ENCODE results near the gene NHERF2. TPM values are rescaled to one million over a fixed set of nuclear protein-coding genes. Genes with fewer than 3 reads are reported as not detected.

NHERF2 gene
- polyA plus RNA-seq, 2 of the 4 experiments (the other 2 are of a cell fraction) = 32.3 to 35.0 TPM

DNA sequence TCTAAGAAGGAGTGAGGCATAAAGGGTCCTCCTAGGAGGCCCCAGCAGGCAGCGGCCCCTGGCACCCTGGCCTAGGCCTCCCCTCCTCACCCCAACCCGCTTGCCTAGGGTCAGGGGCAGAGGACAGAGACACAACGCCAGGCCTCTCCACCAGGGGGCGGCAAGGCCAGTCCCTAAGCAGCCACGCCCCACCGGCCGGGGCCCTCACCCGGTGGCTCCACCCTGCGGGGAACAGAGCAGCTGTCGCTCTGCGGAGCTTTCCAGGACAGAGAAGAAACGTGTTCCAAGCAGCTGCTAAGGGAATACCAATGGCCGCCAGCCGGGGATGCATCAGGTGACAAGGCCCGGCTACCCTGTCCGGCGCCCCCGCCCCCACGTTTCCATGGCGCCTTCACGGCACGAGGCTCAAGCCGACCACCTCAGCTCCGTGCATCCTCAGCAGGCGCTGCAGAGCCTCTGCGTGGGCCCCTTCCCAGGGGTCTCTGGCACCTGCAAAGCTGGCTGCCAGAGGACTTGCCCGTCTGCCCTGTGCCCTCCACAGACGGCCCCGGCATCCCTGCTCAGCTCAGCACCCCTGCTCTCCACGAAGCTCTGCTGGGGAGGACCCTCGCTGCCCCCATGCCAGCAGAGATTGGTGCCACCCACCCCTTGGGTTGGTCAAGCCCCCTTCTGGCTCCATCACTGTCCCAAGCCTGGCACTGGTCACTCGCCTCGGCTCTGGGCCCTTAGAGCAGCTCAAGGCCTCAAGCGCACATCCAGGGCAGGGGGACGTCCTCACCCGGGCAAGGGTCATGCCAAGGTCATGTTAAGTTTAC, 22.7 kb upstream of the NHERF2 start:
- FAIRE-seq = no peak
- POLR2A ChIA-PET = interaction anchor here (1.0 to 1.7 kb wide), 3 partner anchors 33 to 151 kb away, joined by 4 to 11 read pairs (median 11); partner anchors contain the start of genes RPS2, TBL3 and TRAF7
- TF ChIP-seq, protein P1, sequence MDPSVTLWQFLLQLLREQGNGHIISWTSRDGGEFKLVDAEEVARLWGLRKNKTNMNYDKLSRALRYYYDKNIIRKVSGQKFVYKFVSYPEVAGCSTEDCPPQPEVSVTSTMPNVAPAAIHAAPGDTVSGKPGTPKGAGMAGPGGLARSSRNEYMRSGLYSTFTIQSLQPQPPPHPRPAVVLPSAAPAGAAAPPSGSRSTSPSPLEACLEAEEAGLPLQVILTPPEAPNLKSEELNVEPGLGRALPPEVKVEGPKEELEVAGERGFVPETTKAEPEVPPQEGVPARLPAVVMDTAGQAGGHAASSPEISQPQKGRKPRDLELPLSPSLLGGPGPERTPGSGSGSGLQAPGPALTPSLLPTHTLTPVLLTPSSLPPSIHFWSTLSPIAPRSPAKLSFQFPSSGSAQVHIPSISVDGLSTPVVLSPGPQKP (IDR thresholded peaks at IDR 0.05; ENCODE audit: low read depth, low read length) = no peak
- TF ChIP-seq E2F6 (IDR thresholded peaks at IDR 0.05; ENCODE audit: borderline replicate concordance, low read depth) = no peak
- TF ChIP-seq KDM5A (IDR thresholded peaks at IDR 0.05) = no peak
- TF ChIP-seq HOXA7 (CRISPR knock-in tag; IDR thresholded peaks at IDR 0.05) = no peak
- no peak for TF ChIP-seq BHLHE40 (IDR thresholded peaks at IDR 0.05; ENCODE audit: low read depth, low read length)
- TF ChIP-seq CBX2 (IDR thresholded peaks at IDR 0.05; ENCODE audit: borderline replicate concordance, low read depth) = no peak
- peak; percentile 52 to 64 for TF ChIP-seq RAD21 (conservative IDR thresholded peaks at IDR 0.05 in 1 of 2, IDR thresholded peaks at IDR 0.05 in 1 of 2)
- TF ChIP-seq CHD2 (IDR thresholded peaks at IDR 0.05; ENCODE audit: low read length, partially characterized antibody) = no peak
- no peak for TF ChIP-seq EHMT2 (IDR thresholded peaks at IDR 0.05; ENCODE audit: low read depth)
- no peak for TF ChIP-seq REST (IDR thresholded peaks at IDR 0.05)
- TF ChIP-seq KDM1A (IDR thresholded peaks at IDR 0.05; ENCODE audit: low read depth) = no peak
- TF ChIP-seq, protein P2, sequence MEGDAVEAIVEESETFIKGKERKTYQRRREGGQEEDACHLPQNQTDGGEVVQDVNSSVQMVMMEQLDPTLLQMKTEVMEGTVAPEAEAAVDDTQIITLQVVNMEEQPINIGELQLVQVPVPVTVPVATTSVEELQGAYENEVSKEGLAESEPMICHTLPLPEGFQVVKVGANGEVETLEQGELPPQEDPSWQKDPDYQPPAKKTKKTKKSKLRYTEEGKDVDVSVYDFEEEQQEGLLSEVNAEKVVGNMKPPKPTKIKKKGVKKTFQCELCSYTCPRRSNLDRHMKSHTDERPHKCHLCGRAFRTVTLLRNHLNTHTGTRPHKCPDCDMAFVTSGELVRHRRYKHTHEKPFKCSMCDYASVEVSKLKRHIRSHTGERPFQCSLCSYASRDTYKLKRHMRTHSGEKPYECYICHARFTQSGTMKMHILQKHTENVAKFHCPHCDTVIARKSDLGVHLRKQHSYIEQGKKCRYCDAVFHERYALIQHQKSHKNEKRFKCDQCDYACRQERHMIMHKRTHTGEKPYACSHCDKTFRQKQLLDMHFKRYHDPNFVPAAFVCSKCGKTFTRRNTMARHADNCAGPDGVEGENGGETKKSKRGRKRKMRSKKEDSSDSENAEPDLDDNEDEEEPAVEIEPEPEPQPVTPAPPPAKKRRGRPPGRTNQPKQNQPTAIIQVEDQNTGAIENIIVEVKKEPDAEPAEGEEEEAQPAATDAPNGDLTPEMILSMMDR (IDR thresholded peaks at IDR 0.05) = peak; percentile 87
- no peak for TF ChIP-seq RFX5 (IDR thresholded peaks at IDR 0.05)
- no peak for TF ChIP-seq CEBPB (IDR thresholded peaks at IDR 0.05)
- no peak for TF ChIP-seq GATA3 (IDR thresholded peaks at IDR 0.05; ENCODE audit: borderline replicate concordance)
- TF ChIP-seq HES2 (IDR thresholded peaks at IDR 0.05) = no peak
- TF ChIP-seq EP300 (IDR thresholded peaks at IDR 0.05) = no peak
- TF ChIP-seq NFE2L2 (conservative IDR thresholded peaks at IDR 0.05; ENCODE audit: low read length) = no peak
- TF ChIP-seq TFCP2L1 (CRISPR knock-in tag; IDR thresholded peaks at IDR 0.05) = no peak
- no peak for TF ChIP-seq PHF8 (IDR thresholded peaks at IDR 0.05; ENCODE audit: borderline replicate concordance, low read depth)
- no peak for TF ChIP-seq RCOR1 (IDR thresholded peaks at IDR 0.05; ENCODE audit: low read depth, low read length)
- TF ChIP-seq MYC (IDR thresholded peaks at IDR 0.05; ENCODE audit: borderline replicate concordance, low read length) = peak; percentile 81
- TF ChIP-seq POLR2AphosphoS2 (conservative IDR thresholded peaks at IDR 0.05; ENCODE audit: low read length) = no peak
- no peak for TF ChIP-seq RARB (CRISPR knock-in tag; IDR thresholded peaks at IDR 0.05)
- TF ChIP-seq MAZ (IDR thresholded peaks at IDR 0.05; ENCODE audit: borderline replicate concordance, low read depth, low read length) = no peak
- TF ChIP-seq POLR2A (IDR thresholded peaks at IDR 0.05; ENCODE audit: low read length) = no peak
- TF ChIP-seq EHF (CRISPR knock-in tag; IDR thresholded peaks at IDR 0.05) = no peak
- TF ChIP-seq ZFP36 (IDR thresholded peaks at IDR 0.05; ENCODE audit: borderline replicate concordance, partially characterized antibody) = no peak
- no peak for TF ChIP-seq JUNB (IDR thresholded peaks at IDR 0.05)
- TF ChIP-seq ESRRA (IDR thresholded peaks at IDR 0.05; ENCODE audit: borderline replicate concordance, low read length) = no peak
- TF ChIP-seq ZSCAN20 (CRISPR knock-in tag; IDR thresholded peaks at IDR 0.05) = no peak
- TF ChIP-seq SMC3 (IDR thresholded peaks at IDR 0.05) = peak; percentile 80
- no peak for TF ChIP-seq RNF2 (IDR thresholded peaks at IDR 0.05; ENCODE audit: borderline replicate concordance, low read depth)
- TF ChIP-seq NPAS2 (CRISPR knock-in tag; IDR thresholded peaks at IDR 0.05; ENCODE audit: borderline replicate concordance) = no peak

More for the DNA sequence above, 22.7 kb upstream of the NHERF2 start:
- Histone ChIP-seq H3K27ac (peak overlapping the region; percentile 56 to 71), H3K4me3 (no peak overlapping the region), H3K4me1 (peaks cover 49% of the 10 kb centered on the region), H3K9me3 (no peaks in the 10 kb centered on the region), H3K4me2 (peak overlapping the region; percentile 78)
- CTCF ChIA-PET = interaction anchor here (0.5 to 11.3 kb wide), 50 partner anchors 9 to 229 kb away, joined by 3 to 196 read pairs (median 6); partner anchors contain the start of genes GFER, NOXO1, NPW and NTHL1
- DNase-seq (ENCODE audit: low read depth in 1 of 2, low spot score in 1 of 2) (peak; percentile 87 to 95), ATAC-seq (peak; percentile 77 to 90)
- 30% methylated on average over 28 of the region's 36 CpGs for WGBS (ENCODE audit: missing lambda C conversion rate)
